Activated CD8-positive, alpha-beta memory T cell treated with anti-CD3 and anti-CD28 coated beads for 36 hours (primary cell): ENCODE data around the gene GLG1. TPM values are rescaled to one million over a fixed set of nuclear protein-coding genes. Genes with fewer than 3 reads are reported as not detected.
"Not testable (repeated sequence)": the region's sequence is repeated elsewhere in the genome, so short reads cannot be mapped to it uniquely, and the experiment has no call there.

Experiments
- CTCF ChIA-PET: fragments of 350-600 bp; sonication (Branson Sonifier 250); formaldehyde crosslinking; loops from one replicate; lab custom pipeline; 2021; ENCODE audit warnings: antibody characterized with exemption; lab: Charles Lee
- POLR2A ChIA-PET: fragments of 350-600 bp; sonication (Branson Sonifier 250); formaldehyde crosslinking; loops from one replicate; lab custom pipeline; 2021; ENCODE audit warnings: antibody characterized with exemption; lab: Charles Lee
- total RNA-seq, 2 experiments: library from RNA; stranded (reverse); gene quantifications; one replicate each; pipeline ENCODE4 v1.2.3, GENCODE V29; 2021

Gene GLG1
- total RNA-seq, 2 experiments from 2014 or later, result 48.7 to 49.4 TPM

DNA sequence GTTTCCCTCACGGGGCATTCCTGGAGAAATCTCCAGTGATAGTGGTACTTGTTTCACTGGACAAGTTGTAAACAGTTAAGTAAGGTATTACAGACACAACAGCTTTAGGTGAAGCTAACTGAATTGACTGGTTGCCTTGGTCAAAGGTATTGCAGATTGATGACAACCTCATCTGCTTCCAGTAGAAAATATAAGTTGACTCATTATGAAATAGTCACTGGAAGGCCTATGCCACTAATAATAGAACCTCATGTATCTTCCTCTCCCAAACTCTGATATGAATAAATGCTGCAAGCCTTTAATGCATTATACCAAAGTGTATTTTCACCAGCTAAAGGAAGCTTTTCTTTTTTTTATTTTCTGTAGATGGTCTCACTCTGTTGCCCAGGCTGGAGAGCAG, 44.8 kb downstream of the GLG1 start:
- ChIA-PET POLR2A (no interaction called here), CTCF (no interaction called here)

DNA sequence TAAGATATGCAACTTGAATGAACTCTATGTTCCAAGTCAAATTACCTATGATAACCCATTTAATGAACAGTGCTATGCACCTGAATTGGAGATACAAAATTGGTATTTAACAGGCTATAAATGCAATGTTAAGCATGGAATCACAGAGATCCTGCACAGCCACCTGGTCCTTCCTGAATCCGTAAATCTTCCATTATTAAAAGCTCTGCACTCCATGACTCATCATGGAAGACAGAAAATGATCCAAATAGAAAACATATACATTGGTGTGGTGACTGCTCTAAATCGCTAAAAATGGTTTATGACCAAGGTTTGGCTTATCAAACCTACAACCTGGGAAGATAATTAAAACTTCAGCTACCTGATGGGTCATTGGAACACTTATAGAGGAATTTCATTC, 45.3 kb downstream of the GLG1 start:
- ChIA-PET CTCF (no interaction called here), POLR2A (no interaction called here)

DNA sequence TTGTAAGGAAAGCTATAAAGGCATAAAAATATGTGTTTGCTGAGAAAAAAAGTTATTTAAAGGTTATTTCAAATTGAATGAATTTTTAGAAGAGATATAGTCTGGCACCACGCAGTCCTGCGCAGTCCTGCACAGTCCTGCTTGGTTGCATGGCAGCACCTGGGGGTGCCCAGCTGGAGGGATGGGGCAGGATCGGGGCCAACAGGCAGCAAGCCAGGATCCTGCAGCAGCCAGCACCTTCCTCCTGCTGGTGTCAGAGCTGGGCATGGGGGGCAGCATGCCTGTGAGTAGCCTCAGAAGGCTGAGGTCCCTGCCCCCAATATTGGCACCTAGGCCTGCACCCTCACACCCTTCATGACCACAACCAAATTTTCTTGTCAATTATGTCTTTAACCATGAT, 46.0 kb downstream of the GLG1 start:
- CTCF ChIA-PET, result interaction anchor here (0.9 kb wide), 1 partner anchor 62 kb away, joined by 8 read pairs; no protein-coding TSS in a partner anchor

GRCh38 chr16:74558873-74559272, 48.0 kb downstream of the GLG1 start:
- CTCF ChIA-PET, result no interaction called here
- POLR2A ChIA-PET, result no interaction called here

More for the DNA sequence above, 46.0 kb downstream of the GLG1 start:
- POLR2A ChIA-PET, result interaction anchor here (0.7 kb wide), 1 partner anchor 48 kb away, joined by 9 read pairs; no protein-coding TSS in a partner anchor

- POLR2A ChIA-PET, result no interaction called here
- CTCF ChIA-PET, result interaction anchor here (0.7 to 1.4 kb wide), 4 partner anchors 11 to 65 kb away, joined by 3 read pairs; no protein-coding TSS in a partner anchor
Measured at GRCh38 chr16:74557275-74557674, 49.6 kb downstream of the GLG1 start.

GRCh38 chr16:74556375-74556922, 50.5 kb downstream of the GLG1 start:
- POLR2A ChIA-PET, result no interaction called here
- CTCF ChIA-PET, result interaction anchor here (1.3 to 1.4 kb wide), 2 partner anchors 12 to 60 kb away, joined by 3 read pairs; no protein-coding TSS in a partner anchor

- CTCF ChIA-PET, result not testable (repeated sequence)
Measured at GRCh38 chr16:74552357-74552756, 54.6 kb downstream of the GLG1 start.

DNA sequence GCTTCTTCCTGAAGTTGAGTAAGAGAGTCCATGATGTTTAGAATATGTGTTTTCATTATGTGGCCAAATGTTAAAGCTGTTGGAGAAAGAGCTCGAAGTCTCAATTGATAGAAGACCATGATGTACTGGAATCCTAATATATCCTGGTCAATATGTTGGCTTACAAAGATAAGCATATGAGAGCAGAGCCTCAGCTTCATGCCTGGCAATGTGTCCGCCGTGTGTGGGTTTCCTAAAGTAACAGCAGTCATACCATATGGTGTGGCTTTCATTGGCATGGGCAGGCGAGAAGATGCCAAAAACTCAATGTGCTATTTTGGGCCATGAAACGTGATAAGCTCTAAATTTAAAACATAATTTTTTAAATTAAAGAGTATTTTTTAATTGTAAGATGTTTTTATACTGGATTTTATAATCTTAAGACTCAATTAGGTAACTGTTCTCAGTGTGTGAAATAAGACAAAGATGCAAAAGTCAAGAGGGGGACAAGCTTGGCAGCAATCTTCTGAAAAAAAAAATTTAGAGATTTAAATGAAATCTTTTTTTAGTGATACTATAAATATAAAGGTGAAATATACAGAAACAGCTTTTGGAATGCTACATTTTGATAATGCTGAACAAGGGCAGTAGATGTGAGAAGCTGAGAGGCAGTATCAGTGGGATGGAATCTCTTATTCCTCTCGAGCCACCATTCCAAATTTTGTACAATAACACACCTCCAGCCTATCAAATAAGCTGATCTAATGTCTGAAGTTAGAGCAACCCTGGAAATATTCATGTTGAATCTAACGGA, 56.5 kb downstream of the GLG1 start:
- POLR2A ChIA-PET, CTCF ChIA-PET: not testable (repeated sequence)

More at GRCh38 chr16:74552357-74552756, 54.6 kb downstream of the GLG1 start:
- POLR2A ChIA-PET, result not testable (repeated sequence)

- POLR2A ChIA-PET, CTCF ChIA-PET: not testable (repeated sequence)
Measured at GRCh38 chr16:74546112-74546511, 60.8 kb downstream of the GLG1 start.

DNA sequence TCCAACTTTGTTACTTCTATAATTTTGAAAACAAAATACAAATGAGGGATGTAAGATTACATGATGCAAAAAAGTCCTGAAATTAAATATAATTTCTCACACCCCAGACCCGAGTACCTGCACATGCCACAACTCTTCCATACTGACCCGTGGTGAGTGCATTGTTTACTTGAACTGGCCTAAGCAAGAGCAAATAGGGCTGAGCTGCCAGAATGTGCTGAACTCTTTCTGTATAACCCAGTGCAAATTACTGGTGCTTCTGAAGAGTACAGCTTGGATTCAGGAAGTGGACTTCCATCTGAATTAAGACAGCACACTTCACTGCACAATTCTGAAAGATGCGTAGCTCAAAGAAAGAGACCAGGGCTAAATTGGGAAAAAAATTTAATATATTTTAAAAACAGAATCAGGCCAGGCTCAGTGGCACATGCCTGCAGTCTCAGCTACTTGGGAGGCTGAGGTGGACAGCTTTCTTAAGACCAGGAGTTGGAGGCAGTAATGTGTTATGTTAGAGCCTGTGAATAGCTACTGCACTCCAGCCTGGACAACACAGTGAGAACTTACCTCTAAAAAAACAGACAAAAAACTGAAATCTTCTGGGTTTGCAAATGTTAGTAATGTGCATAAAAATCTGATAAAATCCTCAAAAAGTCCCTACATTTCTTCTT, 63.9 kb downstream of the GLG1 start:
- POLR2A ChIA-PET, CTCF ChIA-PET: not testable (repeated sequence)

GRCh38 chr16:74540663-74541062, 66.3 kb downstream of the GLG1 start:
- POLR2A ChIA-PET, CTCF ChIA-PET: not testable (repeated sequence)

GRCh38 chr16:74538801-74539200, 68.1 kb downstream of the GLG1 start:
- CTCF ChIA-PET, POLR2A ChIA-PET: not testable (repeated sequence)

- POLR2A ChIA-PET, CTCF ChIA-PET: not testable (repeated sequence)
Measured at GRCh38 chr16:74537746-74538145, 69.2 kb downstream of the GLG1 start.

DNA sequence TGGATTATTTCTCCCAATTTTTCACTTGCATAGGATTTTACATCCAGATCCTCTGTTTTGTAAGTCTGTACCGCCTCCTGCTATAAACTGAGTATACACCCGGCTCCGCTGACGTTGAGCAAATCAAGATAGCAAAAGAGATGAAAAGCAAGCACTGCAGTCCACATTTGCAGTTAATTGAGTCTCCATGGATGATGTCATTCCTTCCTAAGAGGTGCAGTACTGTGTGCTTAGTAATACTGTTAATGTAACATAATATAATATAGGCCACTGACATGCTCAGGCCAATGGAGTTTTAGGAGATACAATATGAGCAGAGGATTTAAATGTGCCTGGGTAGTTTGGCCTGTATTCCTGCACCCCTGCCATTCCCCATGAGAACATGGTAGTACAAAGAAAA, 72.3 kb downstream of the GLG1 start:
- CTCF ChIA-PET, result not testable (repeated sequence)

DNA sequence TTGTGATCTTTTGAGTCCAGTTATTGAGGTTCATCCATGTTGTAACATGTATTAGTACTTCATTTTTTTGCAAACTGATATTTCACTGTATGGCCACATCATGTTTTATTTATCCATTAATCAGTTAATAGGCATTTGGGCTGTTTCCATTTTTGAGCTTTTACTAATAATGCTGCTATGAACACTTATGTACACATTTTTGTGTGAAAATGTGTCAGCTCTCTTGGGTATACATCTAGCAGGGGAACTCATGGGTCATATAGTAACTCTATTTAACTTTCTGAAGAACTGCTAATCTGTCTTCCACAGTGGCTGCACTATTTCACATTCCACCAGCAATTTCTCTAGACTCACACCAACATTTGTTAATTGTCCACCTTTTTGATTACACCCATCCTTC, 82.0 kb downstream of the GLG1 start:
- ChIA-PET POLR2A (interaction anchor here (0.7 kb wide), 1 partner anchor 79 kb away, joined by 3 read pairs; no protein-coding TSS in a partner anchor), CTCF (no interaction called here)

More for the DNA sequence above, 72.3 kb downstream of the GLG1 start:
- POLR2A ChIA-PET, result not testable (repeated sequence)

DNA sequence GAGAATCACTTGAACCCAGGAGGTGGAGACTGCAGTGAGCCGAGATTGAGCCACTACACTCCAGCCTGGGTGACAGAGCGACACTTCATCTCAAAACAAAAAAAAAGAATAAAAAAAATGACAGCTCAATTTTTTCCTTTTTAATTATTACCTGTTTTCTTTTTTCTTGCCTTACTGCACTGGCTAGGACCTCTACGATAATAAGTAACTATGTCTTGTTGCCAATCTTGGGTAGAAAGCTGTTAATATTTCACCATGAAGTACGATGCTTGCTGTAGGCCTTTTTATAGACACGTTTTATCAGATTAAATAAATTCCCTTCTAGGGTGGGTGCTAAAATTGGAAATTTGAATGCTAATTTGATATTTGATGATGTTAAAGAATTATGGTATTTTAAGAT, 82.8 kb downstream of the GLG1 start:
- POLR2A ChIA-PET, result interaction anchor here (0.7 kb wide), 1 partner anchor 80 kb away, joined by 3 read pairs; no protein-coding TSS in a partner anchor
- CTCF ChIA-PET, result no interaction called here

DNA sequence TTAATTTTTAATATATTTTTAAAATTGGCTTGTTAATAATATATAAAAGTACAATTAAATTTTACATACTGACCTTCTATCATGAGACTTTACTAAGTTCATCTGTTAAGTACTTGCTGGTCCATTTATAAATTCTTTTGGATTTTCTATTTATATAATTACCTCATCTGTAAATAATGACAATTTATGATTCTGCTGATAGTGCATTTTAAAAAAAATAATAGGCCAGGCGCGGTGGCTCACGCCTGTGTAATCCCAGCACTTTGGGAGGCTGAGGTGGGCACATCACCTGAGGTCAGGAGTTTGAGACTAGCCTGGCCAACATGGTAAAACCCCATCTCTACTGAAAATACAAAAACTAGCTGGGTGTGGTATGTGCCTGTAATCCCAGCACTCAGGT, 83.2 kb downstream of the GLG1 start:
- POLR2A ChIA-PET, CTCF ChIA-PET: not testable (repeated sequence)

DNA sequence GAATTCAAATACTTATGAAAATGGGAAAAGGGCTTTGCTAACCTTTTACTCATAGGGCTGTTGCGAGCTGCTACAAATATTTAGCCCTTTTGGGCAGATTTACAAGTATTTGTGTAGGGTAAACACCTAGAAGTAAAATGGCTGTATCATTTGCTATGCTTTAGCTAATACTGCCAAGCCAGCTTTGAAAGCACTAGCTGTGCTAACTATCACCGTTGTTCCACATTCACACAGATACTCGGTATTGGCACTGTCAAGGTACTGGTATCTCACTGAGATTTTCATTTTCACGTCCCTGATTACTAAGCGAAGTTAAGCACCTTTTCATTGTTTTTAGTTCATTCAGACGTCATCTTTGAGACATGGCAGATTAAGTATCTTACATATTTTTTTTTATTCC, 84.8 kb downstream of the GLG1 start:
- CTCF ChIA-PET, result no interaction called here
- POLR2A ChIA-PET, result no interaction called here

DNA sequence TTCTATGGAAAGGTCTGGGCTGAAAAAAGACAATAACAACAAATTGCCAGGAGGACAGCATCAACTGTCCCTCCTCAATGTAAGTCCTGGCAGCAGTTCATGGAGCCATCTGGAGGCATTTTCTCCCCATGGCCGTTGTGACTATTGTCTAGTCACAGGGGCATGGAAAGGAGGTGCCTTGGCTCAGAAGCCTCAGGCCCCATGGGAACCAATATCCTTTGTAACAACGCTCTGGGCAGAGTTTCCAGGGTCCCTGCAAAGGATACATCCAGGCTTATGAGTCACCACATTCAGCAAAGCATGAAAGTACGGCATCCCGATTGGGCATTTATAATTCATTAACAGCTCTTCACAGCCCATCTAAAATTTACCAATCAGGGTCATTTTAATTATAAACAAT, 85.2 kb downstream of the GLG1 start:
- ChIA-PET POLR2A (no interaction called here), CTCF (no interaction called here)

DNA sequence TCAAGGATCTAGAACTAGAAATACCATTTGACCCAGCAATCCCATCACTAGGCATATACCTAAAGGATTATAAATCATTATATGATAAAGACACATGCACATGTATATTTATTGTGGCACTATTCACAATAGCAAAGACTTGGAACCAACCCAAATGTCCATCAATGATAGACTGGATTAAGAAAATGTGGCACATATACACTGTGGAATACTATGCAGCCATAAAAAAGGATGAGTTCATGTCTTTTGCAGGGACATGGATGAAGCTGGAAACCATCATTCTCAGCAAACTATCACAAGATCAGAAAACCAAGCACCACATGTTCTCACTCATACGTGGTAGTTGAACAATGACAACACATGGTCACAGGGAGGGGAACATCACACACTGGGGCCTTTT, 88.0 kb downstream of the GLG1 start:
- POLR2A ChIA-PET, CTCF ChIA-PET: not testable (repeated sequence)
